Measurements from ENCODE around the gene CNTNAP2. TPM values are rescaled to one million over a fixed set of nuclear protein-coding genes. Genes with fewer than 3 reads are reported as not detected.
A peak's percentile ranks its signal among the peaks of the same experiment; 100 is the strongest.
"Not testable (repeated sequence)": the region's sequence is repeated elsewhere in the genome, so short reads cannot be mapped to it uniquely, and the experiment has no call there.

CNTNAP2 gene
- total RNA-seq, 1 experiment from 2014 or later: not detected

DNA sequence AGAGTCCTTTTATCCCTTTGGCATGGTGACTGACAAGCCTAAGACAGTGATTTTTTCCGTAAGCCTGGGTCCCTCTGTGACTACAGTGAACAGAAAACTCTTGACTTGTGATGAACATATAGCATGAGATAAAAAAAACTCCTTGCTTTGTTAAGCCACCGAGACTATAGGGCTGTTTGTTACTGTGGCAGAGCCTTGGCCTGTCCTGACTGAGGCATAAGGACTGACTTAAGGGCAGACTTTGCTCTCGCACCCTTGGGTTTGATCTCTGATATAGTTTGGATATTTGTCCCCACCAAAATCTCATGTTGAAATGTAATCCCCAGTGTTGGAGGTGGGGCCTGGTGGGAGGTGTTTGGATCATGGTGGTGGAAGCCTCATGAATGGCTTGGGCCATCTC lies 2157.5 kb downstream of the CNTNAP2 start:
- H3K36me3 ChIP-seq: no peaks in the 10 kb centered on the region
- DNase-seq: no peak
- H3K9me3 ChIP-seq: no peaks in the 10 kb centered on the region
- no peak overlapping the region for H3K4me3 ChIP-seq
- H3K27me3 ChIP-seq: peaks cover 3% of the 10 kb centered on the region; the same call in 1 of the 2 replicates

DNA sequence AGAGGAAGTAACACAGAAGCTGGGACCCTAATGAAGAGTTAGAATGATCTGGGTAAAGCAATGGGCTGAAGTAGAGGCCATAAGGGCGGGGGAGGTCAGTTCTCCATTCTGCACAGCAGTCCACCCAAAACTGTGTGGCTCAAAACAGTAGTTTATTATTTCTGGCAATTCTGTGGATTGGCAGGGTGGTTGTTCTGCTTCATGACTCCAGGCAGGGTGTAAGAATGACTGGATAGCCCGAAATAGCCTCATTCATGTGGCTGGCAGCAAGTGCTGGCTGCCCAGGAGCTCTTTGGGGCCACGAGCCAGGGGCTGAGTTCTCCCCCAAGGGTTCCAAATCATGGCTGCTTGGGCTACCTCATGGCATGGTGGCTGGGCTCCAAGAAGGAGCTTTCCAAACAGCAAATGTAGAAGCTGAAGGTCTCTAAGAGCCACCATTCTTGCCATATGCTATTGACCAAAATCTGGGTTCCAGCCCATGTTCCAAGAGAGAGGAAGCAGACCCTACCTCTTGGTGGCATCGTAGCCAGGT lies 2158.8 kb downstream of the CNTNAP2 start:
- no peaks in the 10 kb centered on the region for H3K9me3 ChIP-seq
- H3K4me3 ChIP-seq: no peak overlapping the region
- DNase-seq: peak; percentile 59
- peaks cover 3% of the 10 kb centered on the region; the same call in 1 of the 2 replicates for H3K27me3 ChIP-seq
- no peaks in the 10 kb centered on the region for H3K36me3 ChIP-seq

DNA sequence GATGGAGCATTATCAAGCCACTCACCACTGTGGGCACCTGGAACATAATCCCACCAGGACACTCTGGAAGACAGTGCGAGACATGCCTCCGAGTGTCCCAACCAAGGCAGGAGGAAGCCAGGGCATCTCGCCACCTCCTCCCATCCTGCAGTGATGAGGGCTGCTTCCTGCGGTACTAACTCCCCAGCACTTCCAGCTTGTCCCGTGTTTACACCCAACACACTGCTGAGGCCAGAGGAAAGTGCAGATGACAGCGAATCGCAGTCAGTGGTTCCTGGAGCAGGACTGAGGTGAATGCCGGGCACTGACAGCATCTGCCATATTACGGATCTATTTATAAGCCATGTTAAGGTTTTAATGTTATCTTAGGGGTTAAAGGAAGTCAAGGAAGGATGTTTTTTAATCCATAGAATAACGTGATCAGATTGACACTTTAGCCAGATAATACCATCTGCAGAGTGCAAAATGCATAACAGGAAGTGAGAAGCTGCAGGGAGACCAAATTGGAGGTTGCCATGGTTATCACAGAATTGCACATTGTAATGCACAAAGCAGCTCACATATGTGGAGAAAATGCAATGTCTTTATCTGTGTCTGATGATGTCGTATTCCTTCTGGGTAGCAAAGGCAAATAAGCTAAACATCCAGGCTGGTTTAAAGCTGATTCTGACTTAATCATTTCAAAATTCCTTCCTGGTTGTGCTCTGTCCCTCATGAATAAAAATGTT lies 2159.9 kb downstream of the CNTNAP2 start:
- Histone ChIP-seq H3K27me3 (peaks cover 3% of the 10 kb centered on the region; the same call in 1 of the 2 replicates), H3K9me3 (no peaks in the 10 kb centered on the region), H3K4me3 (no peak overlapping the region), H3K36me3 (no peaks in the 10 kb centered on the region)
- no peak for DNase-seq

DNA sequence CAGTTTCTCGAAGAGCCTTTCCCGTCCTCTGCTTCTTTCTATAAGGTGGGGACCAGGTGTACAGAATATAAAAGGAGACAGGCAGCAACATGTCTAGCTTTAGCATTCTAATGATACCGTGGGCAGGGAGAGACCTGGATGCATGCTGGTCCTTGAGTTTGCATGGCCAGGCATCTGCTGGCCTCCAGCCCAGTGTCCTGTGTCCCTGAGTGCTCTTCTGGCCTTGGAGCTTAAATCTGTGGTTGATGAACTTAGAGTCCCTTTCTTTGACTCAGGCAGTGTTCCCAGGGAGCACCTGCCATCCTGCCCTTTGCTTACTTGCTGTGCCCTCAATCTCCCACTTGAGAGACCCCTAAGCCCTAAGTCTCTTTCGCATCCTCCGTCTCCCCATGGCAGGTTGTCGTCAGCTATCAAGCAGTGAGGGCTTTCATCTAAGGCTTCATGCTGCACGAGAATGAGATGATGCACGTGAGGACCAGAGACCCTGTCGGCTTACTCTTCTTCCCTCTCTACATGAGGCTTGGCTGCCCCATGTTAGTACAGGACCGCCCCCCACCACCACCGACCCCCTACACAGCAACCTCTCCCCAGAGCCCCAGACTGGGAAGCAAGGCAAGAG lies 2160.6 kb downstream of the CNTNAP2 start:
- Histone ChIP-seq H3K9me3 (no peaks in the 10 kb centered on the region), H3K36me3 (no peaks in the 10 kb centered on the region), H3K4me3 (no peak overlapping the region), H3K27me3 (peaks cover 2% of the 10 kb centered on the region; the same call in 1 of the 2 replicates)
- DNase-seq: no peak

DNA sequence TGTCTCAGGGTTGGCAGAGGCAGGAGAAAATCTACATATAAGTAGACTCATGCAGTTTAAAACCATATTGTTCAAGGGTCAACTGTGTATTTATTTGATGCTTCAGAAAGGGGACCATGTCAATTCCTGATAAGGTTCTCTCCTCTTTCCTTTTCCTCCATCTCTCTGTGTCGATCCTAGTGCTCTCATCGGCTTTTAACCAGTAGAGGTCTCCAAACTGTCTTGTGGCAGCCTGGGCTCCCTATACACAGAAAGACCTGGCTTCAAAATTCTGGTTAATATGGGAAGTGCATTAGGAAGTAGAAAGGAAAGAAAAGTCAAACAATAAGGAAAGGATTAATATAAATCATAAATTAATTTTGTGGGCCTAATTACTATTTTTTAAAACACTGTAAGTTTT lies 2169.5 kb downstream of the CNTNAP2 start:
- H3K27me3 ChIP-seq: no peaks in the 10 kb centered on the region
- no peak for DNase-seq
- H3K4me3 ChIP-seq: no peak overlapping the region
- no peaks in the 10 kb centered on the region for H3K9me3 ChIP-seq
- H3K36me3 ChIP-seq: no peaks in the 10 kb centered on the region

DNA sequence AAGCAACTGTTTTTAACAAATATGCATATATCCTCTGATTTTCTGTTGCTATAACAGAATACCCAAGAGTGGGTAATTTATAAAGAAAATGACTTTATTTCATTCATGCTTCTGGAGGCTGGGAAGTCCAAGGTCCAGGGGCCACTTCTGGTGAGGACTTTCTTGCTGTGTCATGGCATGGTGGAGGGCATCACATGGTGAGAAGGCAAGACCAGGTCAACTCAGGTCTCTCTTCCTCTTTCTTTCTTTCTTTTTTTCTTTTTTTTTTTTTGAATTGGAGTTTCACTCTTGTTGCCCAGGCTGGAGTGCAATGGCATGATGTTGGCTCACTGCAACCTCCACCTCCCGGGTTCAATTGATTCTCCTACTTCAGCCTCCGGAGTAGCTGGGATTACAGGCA lies 2170.9 kb downstream of the CNTNAP2 start:
- H3K9me3 ChIP-seq: no peaks in the 10 kb centered on the region
- no peak overlapping the region for H3K4me3 ChIP-seq
- H3K36me3 ChIP-seq: no peaks in the 10 kb centered on the region
- DNase-seq: no peak
- no peaks in the 10 kb centered on the region for H3K27me3 ChIP-seq

DNA sequence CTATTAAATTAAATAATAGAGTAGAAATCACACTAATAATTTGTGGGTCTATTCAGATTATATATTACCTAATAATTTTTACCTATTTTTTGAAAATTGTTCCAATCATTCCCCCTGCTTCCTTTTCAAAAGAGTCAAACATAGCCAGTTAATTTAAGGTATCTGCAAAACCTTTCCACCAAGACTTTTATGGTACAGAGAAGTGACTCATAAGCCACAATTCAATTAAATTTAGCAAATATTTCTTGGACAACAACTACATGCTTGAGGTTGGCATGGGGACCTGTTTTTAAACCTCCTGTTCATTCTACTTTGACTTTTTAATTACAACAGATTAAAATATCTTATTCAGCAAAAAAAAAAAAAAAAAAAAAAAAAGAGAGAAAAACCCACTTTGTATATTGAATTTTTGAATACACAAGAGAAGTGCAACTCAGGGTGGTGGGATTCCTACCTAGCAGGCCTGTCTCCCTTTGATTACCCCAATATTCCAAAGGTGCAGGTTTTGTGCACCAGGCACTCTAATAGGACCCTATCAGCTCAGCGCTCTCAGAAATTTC lies 2172.1 kb downstream of the CNTNAP2 start:
- Histone ChIP-seq H3K27me3 (no peaks in the 10 kb centered on the region), H3K36me3 (no peaks in the 10 kb centered on the region), H3K9me3 (no peaks in the 10 kb centered on the region), H3K4me3 (no peak overlapping the region)
- no peak for DNase-seq

DNA sequence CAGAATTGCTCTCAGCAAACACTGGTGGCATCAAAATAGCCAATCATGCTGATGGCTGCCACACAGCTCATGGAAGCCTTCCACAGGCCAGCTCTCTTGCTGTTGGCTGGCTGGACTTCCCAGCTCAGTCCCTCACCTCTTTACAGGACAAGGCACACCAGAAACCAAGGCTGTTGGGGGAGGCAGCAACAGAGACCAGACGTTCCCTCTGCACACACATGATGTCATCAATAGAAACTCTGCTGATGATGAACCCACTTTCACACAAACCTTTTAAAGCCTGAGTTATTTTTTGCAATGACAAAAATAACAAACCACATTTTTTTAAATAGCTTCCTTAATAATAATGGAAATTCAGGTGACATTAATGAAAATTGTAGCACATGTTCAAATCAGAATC lies 2173.0 kb downstream of the CNTNAP2 start:
- no peaks in the 10 kb centered on the region for H3K27me3 ChIP-seq
- H3K4me3 ChIP-seq: no peak overlapping the region
- no peaks in the 10 kb centered on the region for H3K36me3 ChIP-seq
- H3K9me3 ChIP-seq: no peaks in the 10 kb centered on the region
- DNase-seq: no peak

DNA sequence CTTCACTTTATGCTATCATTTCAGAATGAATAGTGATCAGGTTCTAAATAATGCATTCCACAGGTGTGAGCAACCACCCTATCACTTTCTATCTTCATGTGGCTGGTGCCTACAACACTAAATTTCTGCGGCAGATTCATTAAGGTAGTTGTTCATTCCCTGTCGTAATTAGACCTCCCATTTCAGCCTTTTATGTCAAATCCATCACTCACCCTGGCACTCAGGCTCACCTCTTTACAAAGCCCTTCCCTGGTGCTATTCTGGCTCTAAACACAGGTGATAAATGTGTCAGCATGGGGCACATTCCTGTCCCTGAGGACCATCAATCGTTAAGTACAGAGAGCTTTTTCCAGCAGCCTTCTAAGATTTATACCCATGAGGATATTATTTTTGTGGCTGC lies 2173.9 kb downstream of the CNTNAP2 start:
- no peaks in the 10 kb centered on the region for H3K36me3 ChIP-seq
- DNase-seq: no peak
- H3K27me3 ChIP-seq: no peaks in the 10 kb centered on the region
- no peak overlapping the region for H3K4me3 ChIP-seq
- H3K9me3 ChIP-seq: no peaks in the 10 kb centered on the region

DNA sequence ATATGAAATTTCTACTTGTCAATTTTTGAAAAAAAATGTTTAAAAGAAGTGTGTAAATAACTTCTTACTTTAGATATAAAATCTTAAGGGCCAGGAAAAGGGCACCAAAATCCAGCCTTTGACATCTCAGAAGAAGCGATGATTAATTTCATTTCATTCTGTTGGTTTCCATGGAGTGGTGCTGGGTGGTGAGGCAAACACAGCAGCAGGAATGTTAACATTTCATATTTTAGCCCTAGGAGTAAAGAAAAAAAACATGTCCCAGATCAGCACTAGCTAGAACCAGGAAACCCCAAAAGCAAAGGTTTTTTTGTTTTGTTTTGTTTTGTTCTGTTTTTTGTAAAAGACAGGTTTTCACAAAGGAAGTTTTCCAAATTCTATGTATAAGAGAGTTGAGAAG lies 2175.2 kb downstream of the CNTNAP2 start:
- no peak for DNase-seq
- no peaks in the 10 kb centered on the region for H3K27me3 ChIP-seq
- H3K4me3 ChIP-seq: no peak overlapping the region
- H3K36me3 ChIP-seq: no peaks in the 10 kb centered on the region
- no peaks in the 10 kb centered on the region for H3K9me3 ChIP-seq

DNA sequence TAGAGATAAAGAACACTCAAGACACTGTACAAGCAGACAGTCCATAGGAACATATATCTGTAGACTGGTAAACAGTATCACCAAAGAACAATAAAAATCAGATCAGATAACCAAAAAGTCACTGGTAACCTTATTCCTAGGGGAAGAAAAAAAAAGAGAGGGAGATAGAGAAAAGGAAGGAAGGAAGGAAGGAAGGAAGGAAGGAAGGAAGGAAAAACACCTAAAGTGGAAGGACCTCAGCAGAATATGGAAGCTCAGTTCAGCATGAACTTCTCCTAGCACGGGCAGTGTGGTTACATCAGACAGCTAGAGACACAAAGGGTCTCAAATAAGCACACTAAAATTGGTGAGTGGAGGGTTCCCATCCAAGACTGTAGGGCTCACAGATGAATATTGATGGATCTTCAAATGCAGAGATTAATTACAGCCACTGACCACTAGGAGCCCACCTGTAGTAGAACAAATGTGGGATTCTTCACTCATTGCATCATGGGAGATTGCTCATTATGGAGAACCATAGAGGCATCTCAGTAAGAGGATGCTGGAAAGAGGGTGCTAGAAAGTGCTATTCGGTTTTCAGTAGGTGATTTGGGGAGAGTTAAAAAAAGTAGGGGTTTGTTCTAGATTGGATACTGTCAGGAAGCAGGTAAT lies 2180.5 kb downstream of the CNTNAP2 start:
- no peaks in the 10 kb centered on the region for H3K36me3 ChIP-seq
- H3K9me3 ChIP-seq: no peaks in the 10 kb centered on the region
- no peaks in the 10 kb centered on the region for H3K27me3 ChIP-seq
- DNase-seq: no peak
- H3K4me3 ChIP-seq: no peak overlapping the region

DNA sequence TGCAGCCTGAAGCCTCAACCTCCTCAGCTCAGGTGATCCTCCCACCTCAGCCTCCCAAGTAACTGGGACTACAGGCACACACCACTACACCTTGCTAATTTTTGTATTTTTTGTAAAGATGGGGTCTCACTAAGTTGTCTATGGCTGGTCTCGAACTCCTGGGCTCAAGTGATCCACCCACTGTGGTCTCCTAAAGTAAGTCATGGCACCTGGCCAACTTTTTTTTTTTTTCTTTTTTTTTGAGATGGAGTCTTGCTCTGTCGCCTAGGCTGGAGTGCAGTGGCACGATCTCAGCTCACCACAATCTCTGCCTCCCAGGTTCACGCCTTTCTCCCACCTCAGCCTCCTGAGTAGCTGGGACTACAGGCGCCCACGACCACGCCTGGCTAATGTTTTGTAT lies 2182.2 kb downstream of the CNTNAP2 start:
- H3K4me3 ChIP-seq, H3K27me3 ChIP-seq, H3K36me3 ChIP-seq, DNase-seq, H3K9me3 ChIP-seq: not testable (repeated sequence)

DNA sequence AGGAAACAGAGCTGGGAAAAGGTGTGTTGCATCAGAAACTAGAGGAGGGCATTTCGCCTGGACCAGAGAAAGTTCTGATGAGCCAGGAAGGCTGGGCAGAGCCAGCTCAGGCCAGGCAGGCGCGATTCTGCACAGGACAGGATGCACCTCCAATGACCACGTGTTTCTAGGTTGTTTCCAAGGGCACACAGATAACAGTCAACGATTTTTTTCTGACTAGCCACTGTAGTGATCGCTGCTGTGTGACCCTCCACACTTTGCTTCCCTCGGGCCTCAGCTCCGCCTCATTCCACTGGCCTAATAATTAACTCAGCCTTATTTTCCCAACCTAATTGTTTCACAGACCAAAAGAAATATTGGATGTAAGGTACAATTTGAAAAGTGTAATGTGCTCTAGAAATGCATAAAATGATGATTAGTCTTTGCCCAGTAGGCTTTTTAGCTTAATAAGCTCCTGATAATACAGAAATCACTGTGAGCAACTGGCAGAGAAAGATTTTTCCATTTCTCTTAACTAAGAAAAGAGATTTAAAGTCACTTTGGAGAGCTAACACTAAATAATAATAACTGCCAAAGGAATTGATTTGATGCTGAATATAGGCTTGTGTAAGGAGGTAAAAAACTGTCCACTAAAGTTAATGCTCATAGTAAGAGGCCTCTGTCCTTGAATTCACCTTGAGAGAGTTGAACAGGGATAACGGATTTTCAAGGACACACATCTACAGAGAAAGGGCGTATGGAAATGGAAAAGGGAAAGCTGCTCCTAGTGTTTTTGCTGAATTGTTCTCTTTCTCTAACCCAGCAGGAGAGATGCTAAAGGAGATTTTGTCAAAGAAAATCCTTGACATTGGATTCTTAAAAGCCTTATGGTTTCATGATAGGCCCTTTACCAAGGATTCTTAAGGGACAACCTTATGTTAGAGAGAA lies 2183.0 kb downstream of the CNTNAP2 start:
- no peaks in the 10 kb centered on the region for H3K36me3 ChIP-seq
- DNase-seq: no peak

DNA sequence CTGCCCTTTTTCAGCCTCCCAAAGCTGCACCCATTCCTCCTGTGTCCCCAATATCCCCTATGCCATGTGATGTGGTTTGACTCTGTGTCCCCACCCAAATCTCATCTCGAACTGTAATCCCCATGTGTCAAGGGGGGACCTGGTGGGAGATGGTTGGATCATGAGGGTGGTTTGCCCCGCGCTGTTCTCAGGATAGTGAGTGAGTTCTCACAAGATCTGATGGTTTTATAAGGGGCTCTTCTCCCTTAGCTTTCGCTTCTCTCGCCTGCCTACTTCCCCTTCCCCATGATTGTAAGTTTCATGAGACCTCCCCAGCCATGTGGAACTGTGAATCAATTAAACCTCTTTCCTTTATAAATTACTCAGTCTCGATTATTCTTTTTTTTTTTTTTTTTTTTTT lies 2185.8 kb downstream of the CNTNAP2 start:
- not testable (repeated sequence) for H3K27me3 ChIP-seq, H3K36me3 ChIP-seq, DNase-seq, H3K4me3 ChIP-seq, H3K9me3 ChIP-seq

More for the DNA sequence above, 2183.0 kb downstream of the CNTNAP2 start:
- Histone ChIP-seq H3K4me3 (no peak overlapping the region), H3K9me3 (no peaks in the 10 kb centered on the region), H3K27me3 (no peaks in the 10 kb centered on the region)

DNA sequence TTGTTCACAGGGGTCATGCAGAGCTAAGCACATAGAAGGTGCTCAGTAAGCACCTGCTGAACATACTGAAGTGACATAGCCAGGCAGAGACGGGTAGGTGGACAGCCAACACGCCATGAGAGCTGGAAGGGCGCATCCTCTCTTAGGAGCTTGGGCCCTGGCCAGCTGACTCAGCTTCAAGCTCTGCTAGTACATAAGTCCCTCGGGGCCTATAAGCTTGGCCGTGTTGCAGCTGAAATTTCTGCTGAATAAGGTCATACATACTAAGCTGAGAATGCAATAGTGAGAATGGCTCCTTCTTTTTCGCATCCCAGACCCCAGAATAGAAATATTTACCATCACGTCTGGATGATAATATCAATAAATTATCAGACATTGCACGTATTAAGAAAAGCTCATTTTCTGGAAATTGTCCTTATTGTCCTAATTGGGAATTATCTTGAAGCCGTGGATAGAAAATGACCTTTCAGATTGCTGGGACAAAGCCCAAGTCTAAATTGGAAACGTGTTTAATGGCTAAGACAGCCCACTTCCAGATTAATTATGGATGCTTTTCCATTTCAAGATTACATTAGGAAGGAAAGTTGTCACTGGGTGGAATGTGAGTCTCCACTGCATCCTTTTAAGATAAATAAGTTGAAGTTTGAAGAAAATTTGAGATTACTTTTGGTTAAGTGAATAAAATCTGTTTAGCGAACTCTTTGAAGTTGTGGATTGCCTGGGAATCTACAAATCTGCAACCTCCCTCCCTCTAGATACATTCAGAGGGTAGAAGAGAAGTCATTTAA lies 2186.9 kb downstream of the CNTNAP2 start:
- no peaks in the 10 kb centered on the region for H3K9me3 ChIP-seq
- peak; percentile 89 for DNase-seq
- no peaks in the 10 kb centered on the region for H3K27me3 ChIP-seq
- H3K4me3 ChIP-seq: no peak overlapping the region
- no peaks in the 10 kb centered on the region for H3K36me3 ChIP-seq

DNA sequence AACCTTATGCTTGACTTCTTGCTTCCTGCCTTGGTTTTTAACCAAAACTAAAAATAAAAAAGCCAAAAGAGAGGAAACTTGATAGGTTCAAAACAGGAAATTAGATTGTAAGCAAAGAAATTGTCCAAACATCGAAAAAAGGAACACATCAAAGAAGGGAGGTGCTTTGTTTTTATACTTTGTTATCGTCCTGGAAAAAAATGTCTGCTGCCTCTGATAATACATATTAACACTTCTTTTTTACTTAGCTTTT lies 2187.4 kb downstream of the CNTNAP2 start:
- no peak for DNase-seq
- no peak overlapping the region for H3K4me3 ChIP-seq
- no peaks in the 10 kb centered on the region for H3K36me3 ChIP-seq
- H3K9me3 ChIP-seq: no peaks in the 10 kb centered on the region
- H3K27me3 ChIP-seq: no peaks in the 10 kb centered on the region

All from MG63 (cell line).